ENCODE measurements around the gene VTI1A.
"Not testable (repeated sequence)": the region's sequence is repeated elsewhere in the genome, so short reads cannot be mapped to it uniquely, and the experiment has no call there.

VTI1A gene

GRCh38 chr10:112724404-112724991 is 277.5 kb downstream of the VTI1A start:
- peaks cover 7 to 15% of the 10 kb centered on the region in 2 donors for H3K36me3 Mint-ChIP-seq
- no peak overlapping the region for H3K4me3 Mint-ChIP-seq
- ATAC-seq (replicated peaks) (no peak), DNase-seq (no peak)
- H3K4me1 Mint-ChIP-seq: peaks cover 0 to 2% of the 10 kb centered on the region in 2 donors
- H3K27me3 Mint-ChIP-seq: no peaks in the 10 kb centered on the region
- no peaks in the 10 kb centered on the region for H3K9me3 Mint-ChIP-seq
- H3K27ac Mint-ChIP-seq: no peak overlapping the region

GRCh38 chr10:112728118-112728883 is 281.3 kb downstream of the VTI1A start:
- Mint-ChIP-seq H3K4me1 (peaks cover 0 to 2% of the 10 kb centered on the region in 2 donors), H3K27me3 (no peaks in the 10 kb centered on the region), H3K4me3 (no peak overlapping the region), H3K9me3 (no peaks in the 10 kb centered on the region), H3K27ac (no peak overlapping the region), H3K36me3 (peaks cover 8 to 13% of the 10 kb centered on the region in 2 donors)
- ATAC-seq (replicated peaks): no peak
- no peak for DNase-seq

GRCh38 chr10:112728997-112729396 is 282.0 kb downstream of the VTI1A start:
- Mint-ChIP-seq H3K36me3 (peaks cover 8 to 14% of the 10 kb centered on the region in 2 donors), H3K9me3 (no peaks in the 10 kb centered on the region), H3K4me1 (peaks cover 0 to 3% of the 10 kb centered on the region in 2 donors), H3K4me3 (no peak overlapping the region), H3K27me3 (no peaks in the 10 kb centered on the region), H3K27ac (no peak overlapping the region)
- ATAC-seq (replicated peaks) (no peak), DNase-seq (no peak)

GRCh38 chr10:112731450-112731849 is 284.4 kb downstream of the VTI1A start:
- DNase-seq; H3K4me1 Mint-ChIP-seq; ATAC-seq (replicated peaks); H3K4me3 Mint-ChIP-seq; H3K9me3 Mint-ChIP-seq; H3K27me3 Mint-ChIP-seq; H3K27ac Mint-ChIP-seq: not testable (repeated sequence)
- peaks cover 4 to 13% of the 10 kb centered on the region in 2 donors for H3K36me3 Mint-ChIP-seq

- ATAC-seq (replicated peaks): no peak
- no peak for DNase-seq
- Mint-ChIP-seq H3K4me1 (peaks cover 0 to 5% of the 10 kb centered on the region in 2 donors), H3K4me3 (no peak overlapping the region), H3K36me3 (peaks cover 7 to 20% of the 10 kb centered on the region in 2 donors), H3K9me3 (no peaks in the 10 kb centered on the region), H3K27me3 (no peaks in the 10 kb centered on the region), H3K27ac (no peak overlapping the region)
Measured at GRCh38 chr10:112732277-112732921, 285.4 kb downstream of the VTI1A start.

GRCh38 chr10:112735041-112735695 is 288.2 kb downstream of the VTI1A start:
- Mint-ChIP-seq H3K4me3 (no peak overlapping the region), H3K27me3 (no peaks in the 10 kb centered on the region), H3K9me3 (peaks cover 0 to 4% of the 10 kb centered on the region in 2 donors), H3K4me1 (peaks cover 0 to 2% of the 10 kb centered on the region in 2 donors), H3K27ac (no peak overlapping the region), H3K36me3 (peaks cover 21 to 41% of the 10 kb centered on the region in 2 donors)
- ATAC-seq (replicated peaks): no peak
- DNase-seq: no peak

GRCh38 chr10:112738606-112739591 is 291.9 kb downstream of the VTI1A start:
- DNase-seq: no peak
- H3K9me3 Mint-ChIP-seq: peaks cover 0 to 4% of the 10 kb centered on the region in 2 donors
- H3K27me3 Mint-ChIP-seq: no peaks in the 10 kb centered on the region
- no peak for ATAC-seq (replicated peaks)
- H3K4me3 Mint-ChIP-seq: no peak overlapping the region
- H3K4me1 Mint-ChIP-seq: peaks cover 2% of the 10 kb centered on the region in 2 donors
- peak overlapping the region; percentile 69 for H3K27ac Mint-ChIP-seq
- H3K36me3 Mint-ChIP-seq: peaks cover 25 to 52% of the 10 kb centered on the region in 2 donors

GRCh38 chr10:112739592-112740353 is 292.8 kb downstream of the VTI1A start:
- Mint-ChIP-seq H3K27ac (no peak overlapping the region), H3K4me3 (no peak overlapping the region), H3K9me3 (peaks cover 0 to 4% of the 10 kb centered on the region in 2 donors), H3K27me3 (no peaks in the 10 kb centered on the region), H3K36me3 (peaks cover 28 to 56% of the 10 kb centered on the region in 2 donors), H3K4me1 (peaks cover 0 to 10% of the 10 kb centered on the region in 2 donors)
- DNase-seq (no peak), ATAC-seq (replicated peaks) (no peak)

GRCh38 chr10:112741830-112742402 is 294.9 kb downstream of the VTI1A start:
- Mint-ChIP-seq H3K4me3 (no peak overlapping the region), H3K9me3 (peaks cover 0 to 4% of the 10 kb centered on the region in 2 donors), H3K4me1 (peaks cover 0 to 10% of the 10 kb centered on the region in 2 donors), H3K27me3 (no peaks in the 10 kb centered on the region), H3K36me3 (peaks cover 32 to 60% of the 10 kb centered on the region in 2 donors), H3K27ac (no peak overlapping the region)
- ATAC-seq (replicated peaks) (no peak), DNase-seq (no peak)

- Mint-ChIP-seq H3K27ac (peak overlapping the region; percentile 3), H3K27me3 (no peaks in the 10 kb centered on the region), H3K36me3 (peaks cover 26 to 50% of the 10 kb centered on the region in 2 donors), H3K4me3 (no peak overlapping the region), H3K4me1 (peaks cover 0 to 10% of the 10 kb centered on the region in 2 donors), H3K9me3 (no peaks in the 10 kb centered on the region)
- DNase-seq (no peak), ATAC-seq (replicated peaks) (no peak)
Measured at GRCh38 chr10:112744181-112745096, 297.4 kb downstream of the VTI1A start.

- peaks cover 0 to 10% of the 10 kb centered on the region in 2 donors for H3K4me1 Mint-ChIP-seq
- H3K27me3 Mint-ChIP-seq: no peaks in the 10 kb centered on the region
- no peak overlapping the region for H3K4me3 Mint-ChIP-seq
- ATAC-seq (replicated peaks): no peak
- H3K27ac Mint-ChIP-seq: no peak overlapping the region
- DNase-seq: no peak
- H3K9me3 Mint-ChIP-seq: no peaks in the 10 kb centered on the region
- peaks cover 19 to 49% of the 10 kb centered on the region in 2 donors for H3K36me3 Mint-ChIP-seq
Measured at GRCh38 chr10:112746329-112746728, 299.3 kb downstream of the VTI1A start.

Data from stimulated activated naive B cell treated with anti-CD40 and anti-IgM and Interleukin-4, amounts not matched to agents 10 μg/mL and 1 μg/mL and 100 μg/mL, for 72 hours (primary cell).